ENCODE data around the gene BAHCC1.

Gene BAHCC1

GRCh38 chr17:81470944-81471817 is 75.9 kb downstream of the BAHCC1 start:
- H4K8ac ChIP-seq (ENCODE audit: low read depth, low read length), result no peak overlapping the region
- no peak overlapping the region for H3K4me2 ChIP-seq (ENCODE audit: low read length)
- WGBS (ENCODE audit: extremely low coverage, insufficient coverage, insufficient read length), result no CpG with 5 or more reads among the region's 14 CpGs
- peaks cover 7 to 12% of the 10 kb centered on the region in 2 experiments for H3K4me1 ChIP-seq (ENCODE audit: control insufficient read depth in 1 of 2, insufficient read depth in 2 of 2, low read length in 2 of 2)
- H3K9ac ChIP-seq (ENCODE audit: low read length), result no peak overlapping the region
- no peak overlapping the region for H3K27ac ChIP-seq (ENCODE audit: low read depth, low read length)
- H3K36me3 ChIP-seq (ENCODE audit: control insufficient read depth in 1 of 2, insufficient read depth in 2 of 2, low read length in 2 of 2), result no peaks in the 10 kb centered on the region
- H2AK5ac ChIP-seq (ENCODE audit: low read length), result no peak overlapping the region
- peak in 1 of 2 donors; percentile 37 for DNase-seq
- no peak overlapping the region for H4K91ac ChIP-seq (ENCODE audit: low read depth, low read length)
- H3K4ac ChIP-seq (ENCODE audit: low read depth, low read length), result no peak overlapping the region
- no peak overlapping the region for H2AFZ ChIP-seq (ENCODE audit: insufficient read depth, low read length, poor library complexity)
- no peak overlapping the region for H2BK120ac ChIP-seq (ENCODE audit: insufficient read depth, low read length, poor library complexity)
- H3K23ac ChIP-seq (ENCODE audit: low read length), result no peak overlapping the region
- peaks cover 7% of the 10 kb centered on the region for H3K9me3 ChIP-seq (ENCODE audit: insufficient read depth, low read depth, low read length)
- no peak overlapping the region for H2BK5ac ChIP-seq (ENCODE audit: low read depth, low read length, poor library complexity)
- H3K79me1 ChIP-seq (ENCODE audit: low read length), result no peaks in the 10 kb centered on the region
- no peaks in the 10 kb centered on the region for H3K27me3 ChIP-seq (ENCODE audit: insufficient read depth, low read length)
- no peak overlapping the region for H3K18ac ChIP-seq (ENCODE audit: low read length)
- no peak overlapping the region for H3K14ac ChIP-seq (ENCODE audit: low read length)
- H2BK12ac ChIP-seq (ENCODE audit: low read length), result no peak overlapping the region
- H4K12ac ChIP-seq (ENCODE audit: low read depth, low read length), result no peak overlapping the region
- no peak overlapping the region for H3K4me3 ChIP-seq (ENCODE audit: low read depth, low read length)
- no peaks in the 10 kb centered on the region for H3K79me2 ChIP-seq (ENCODE audit: control insufficient read depth, insufficient read depth, low read length, poor library complexity)

GRCh38 chr17:81471818-81472456 is 76.7 kb downstream of the BAHCC1 start:
- H3K9me3 ChIP-seq (ENCODE audit: insufficient read depth, low read depth, low read length), result peaks cover 9% of the 10 kb centered on the region
- no peak overlapping the region for H2BK5ac ChIP-seq (ENCODE audit: low read depth, low read length, poor library complexity)
- no peak overlapping the region for H4K8ac ChIP-seq (ENCODE audit: low read depth, low read length)
- H3K4me1 ChIP-seq (ENCODE audit: control insufficient read depth in 1 of 2, insufficient read depth in 2 of 2, low read length in 2 of 2), result peaks cover 3 to 6% of the 10 kb centered on the region in 2 experiments
- no peak overlapping the region for H3K18ac ChIP-seq (ENCODE audit: low read length)
- no peaks in the 10 kb centered on the region for H3K27me3 ChIP-seq (ENCODE audit: insufficient read depth, low read length)
- no CpG with 5 or more reads among the region's 28 CpGs for WGBS (ENCODE audit: extremely low coverage, insufficient coverage, insufficient read length)
- H3K27ac ChIP-seq (ENCODE audit: low read depth, low read length), result no peak overlapping the region
- H4K12ac ChIP-seq (ENCODE audit: low read depth, low read length), result no peak overlapping the region
- DNase-seq, result no peak
- H3K9ac ChIP-seq (ENCODE audit: low read length), result no peak overlapping the region
- H3K4ac ChIP-seq (ENCODE audit: low read depth, low read length), result no peak overlapping the region
- no peak overlapping the region for H3K23ac ChIP-seq (ENCODE audit: low read length)
- H4K91ac ChIP-seq (ENCODE audit: low read depth, low read length), result no peak overlapping the region
- no peak overlapping the region for H3K14ac ChIP-seq (ENCODE audit: low read length)
- H3K4me3 ChIP-seq (ENCODE audit: low read depth, low read length), result no peak overlapping the region
- no peak overlapping the region for H2BK120ac ChIP-seq (ENCODE audit: insufficient read depth, low read length, poor library complexity)
- no peaks in the 10 kb centered on the region for H3K79me2 ChIP-seq (ENCODE audit: control insufficient read depth, insufficient read depth, low read length, poor library complexity)
- H3K4me2 ChIP-seq (ENCODE audit: low read length), result no peak overlapping the region
- H2AK5ac ChIP-seq (ENCODE audit: low read length), result no peak overlapping the region
- no peaks in the 10 kb centered on the region for H3K36me3 ChIP-seq (ENCODE audit: control insufficient read depth in 1 of 2, insufficient read depth in 2 of 2, low read length in 2 of 2)
- no peak overlapping the region for H2BK12ac ChIP-seq (ENCODE audit: low read length)
- H3K79me1 ChIP-seq (ENCODE audit: low read length), result no peaks in the 10 kb centered on the region
- H2AFZ ChIP-seq (ENCODE audit: insufficient read depth, low read length, poor library complexity), result no peak overlapping the region

- no peak overlapping the region for H2AK5ac ChIP-seq (ENCODE audit: low read length)
- H3K23ac ChIP-seq (ENCODE audit: low read length), result no peak overlapping the region
Observed at GRCh38 chr17:81473019-81473418, 77.8 kb downstream of the BAHCC1 start.

GRCh38 chr17:81474958-81475357 is 79.7 kb downstream of the BAHCC1 start:
- Histone ChIP-seq H3K79me2 (ENCODE audit: control insufficient read depth, insufficient read depth, low read length, poor library complexity) (no peaks in the 10 kb centered on the region), H2BK5ac (ENCODE audit: low read depth, low read length, poor library complexity) (no peak overlapping the region), H2AFZ (ENCODE audit: insufficient read depth, low read length, poor library complexity) (no peak overlapping the region), H3K27ac (ENCODE audit: low read depth, low read length) (no peak overlapping the region), H3K9me3 (ENCODE audit: insufficient read depth, low read depth, low read length) (peaks cover 9% of the 10 kb centered on the region), H2AK5ac (ENCODE audit: low read length) (no peak overlapping the region), H3K79me1 (ENCODE audit: low read length) (no peaks in the 10 kb centered on the region), H3K4me2 (ENCODE audit: low read length) (no peak overlapping the region), H2BK120ac (ENCODE audit: insufficient read depth, low read length, poor library complexity) (no peak overlapping the region), H2BK12ac (ENCODE audit: low read length) (no peak overlapping the region), H3K14ac (ENCODE audit: low read length) (no peak overlapping the region), H3K27me3 (ENCODE audit: insufficient read depth, low read length) (no peaks in the 10 kb centered on the region), H3K4me3 (ENCODE audit: low read depth, low read length) (peak overlapping the region; percentile 41), H3K18ac (ENCODE audit: low read length) (no peak overlapping the region), H3K4ac (ENCODE audit: low read depth, low read length) (no peak overlapping the region), H4K91ac (ENCODE audit: low read depth, low read length) (no peak overlapping the region), H3K36me3 (ENCODE audit: control insufficient read depth in 1 of 2, insufficient read depth in 2 of 2, low read length in 2 of 2) (no peaks in the 10 kb centered on the region), H4K8ac (ENCODE audit: low read depth, low read length) (no peak overlapping the region), H4K12ac (ENCODE audit: low read depth, low read length) (no peak overlapping the region), H3K23ac (ENCODE audit: low read length) (no peak overlapping the region), H3K4me1 (ENCODE audit: control insufficient read depth in 1 of 2, insufficient read depth in 2 of 2, low read length in 2 of 2) (peaks cover 0 to 3% of the 10 kb centered on the region in 2 experiments), H3K9ac (ENCODE audit: low read length) (no peak overlapping the region)
- no CpG with 5 or more reads among the region's 16 CpGs for WGBS (ENCODE audit: extremely low coverage, insufficient coverage, insufficient read length)
- DNase-seq, result no peak

More at GRCh38 chr17:81473019-81473418, 77.8 kb downstream of the BAHCC1 start:
- no peak overlapping the region for H3K9ac ChIP-seq (ENCODE audit: low read length)
- no peak for DNase-seq
- peaks cover 0 to 3% of the 10 kb centered on the region in 2 experiments for H3K4me1 ChIP-seq (ENCODE audit: control insufficient read depth in 1 of 2, insufficient read depth in 2 of 2, low read length in 2 of 2)
- no peak overlapping the region for H3K18ac ChIP-seq (ENCODE audit: low read length)
- H3K36me3 ChIP-seq (ENCODE audit: control insufficient read depth in 1 of 2, insufficient read depth in 2 of 2, low read length in 2 of 2), result no peaks in the 10 kb centered on the region
- H3K9me3 ChIP-seq (ENCODE audit: insufficient read depth, low read depth, low read length), result peaks cover 9% of the 10 kb centered on the region
- WGBS (ENCODE audit: extremely low coverage, insufficient coverage, insufficient read length), result no CpG with 5 or more reads among the region's 8 CpGs
- H2BK12ac ChIP-seq (ENCODE audit: low read length), result no peak overlapping the region
- no peak overlapping the region for H4K8ac ChIP-seq (ENCODE audit: low read depth, low read length)
- H3K14ac ChIP-seq (ENCODE audit: low read length), result no peak overlapping the region
- H3K4me3 ChIP-seq (ENCODE audit: low read depth, low read length), result no peak overlapping the region
- no peaks in the 10 kb centered on the region for H3K79me2 ChIP-seq (ENCODE audit: control insufficient read depth, insufficient read depth, low read length, poor library complexity)
- H4K91ac ChIP-seq (ENCODE audit: low read depth, low read length), result no peak overlapping the region
- H3K79me1 ChIP-seq (ENCODE audit: low read length), result no peaks in the 10 kb centered on the region
- H3K4ac ChIP-seq (ENCODE audit: low read depth, low read length), result no peak overlapping the region
- H3K27ac ChIP-seq (ENCODE audit: low read depth, low read length), result no peak overlapping the region
- H2BK120ac ChIP-seq (ENCODE audit: insufficient read depth, low read length, poor library complexity), result no peak overlapping the region
- no peak overlapping the region for H4K12ac ChIP-seq (ENCODE audit: low read depth, low read length)
- H3K27me3 ChIP-seq (ENCODE audit: insufficient read depth, low read length), result no peaks in the 10 kb centered on the region
- no peak overlapping the region for H2BK5ac ChIP-seq (ENCODE audit: low read depth, low read length, poor library complexity)
- no peak overlapping the region for H3K4me2 ChIP-seq (ENCODE audit: low read length)
- H2AFZ ChIP-seq (ENCODE audit: insufficient read depth, low read length, poor library complexity), result no peak overlapping the region

Measured in trophoblast cell (in vitro differentiated cells and primary cell).